Measurements from ENCODE around the gene RAVER1. TPM values are rescaled to one million over a fixed set of nuclear protein-coding genes. Genes with fewer than 3 reads are reported as not detected.

RAVER1 gene
- total RNA-seq, 1 experiment from 2014 or later = 86.9 TPM

DNA sequence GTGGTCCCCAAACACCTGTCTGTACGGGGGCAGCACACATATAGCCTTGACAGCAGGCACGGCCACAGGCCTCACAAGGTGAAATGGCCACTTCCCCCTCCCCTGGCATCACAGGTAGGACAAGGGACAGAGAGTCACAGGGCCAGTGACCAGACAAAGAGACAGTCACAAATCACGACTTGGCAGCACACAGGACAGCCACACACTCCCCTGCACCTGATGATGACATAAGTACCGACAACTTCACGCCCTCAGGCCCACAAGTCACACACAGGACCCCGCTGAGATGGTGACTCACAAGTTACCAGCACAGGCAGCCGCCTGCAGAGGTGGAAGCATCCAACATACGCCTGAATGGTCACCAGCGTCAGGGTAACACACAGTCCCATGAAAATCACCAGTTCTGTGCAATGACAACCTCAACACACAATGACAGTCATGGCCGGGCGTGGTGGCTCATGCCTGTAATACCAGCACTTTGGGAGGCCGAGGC lies 30.5 kb upstream of the RAVER1 start:
- ChIA-PET POLR2A (no interaction called here), CTCF (no interaction called here)
- peaks cover 25% of the 10 kb centered on the region; the same call in 1 of the 2 replicates for H3K36me3 Mint-ChIP-seq

DNA sequence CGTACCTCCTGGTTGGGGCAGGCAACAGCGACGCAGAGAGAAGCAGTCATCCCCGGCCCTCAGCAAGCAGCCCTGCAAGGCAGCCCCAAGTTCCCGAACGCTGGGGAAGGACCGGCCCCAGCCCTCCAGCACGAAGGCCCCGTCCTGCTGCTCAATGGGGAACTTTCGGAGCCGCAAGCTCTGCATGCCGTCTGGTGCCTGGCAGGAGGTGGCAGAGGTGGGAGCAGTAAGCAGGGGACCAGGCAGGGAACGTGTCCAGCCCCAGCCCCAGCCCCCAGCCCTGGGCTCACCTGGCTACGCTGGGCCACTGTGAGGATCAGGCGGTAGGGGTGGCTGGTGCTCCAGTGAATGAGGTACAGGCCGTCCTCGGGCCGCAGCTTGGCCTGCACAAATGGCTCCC lies 28.9 kb upstream of the RAVER1 start:
- Mint-ChIP-seq H3K27me3 (ENCODE audit: low read depth) (no peaks in the 10 kb centered on the region), H3K4me1 (no peaks in the 10 kb centered on the region), H3K9me3 (no peaks in the 10 kb centered on the region), H3K4me3 (no peak overlapping the region), H3K27ac (no peak overlapping the region), H3K36me3 (peaks cover 15% of the 10 kb centered on the region; the same call in 1 of the 2 replicates)
- no peak for DNase-seq (ENCODE audit: low spot score)
- ChIA-PET POLR2A (interaction anchor here (1.3 kb wide), 1 partner anchor 18 kb away, joined by 4 read pairs; the partner anchor contains the start of gene TYK2), CTCF (interaction anchor here (0.5 to 2.1 kb wide), 2 partner anchors 26 to 79 kb away, joined by 3 to 11 read pairs; no protein-coding TSS in a partner anchor)
- TF ChIP-seq CREM (CRISPR knock-in tag; IDR thresholded peaks at IDR 0.05) = no peak
- TF ChIP-seq NFE2L1 (CRISPR knock-in tag; IDR thresholded peaks at IDR 0.05) = no peak
- no peak for TF ChIP-seq MYBL2 (CRISPR knock-in tag; IDR thresholded peaks at IDR 0.05)
- no peak for TF ChIP-seq PRRX2 (CRISPR knock-in tag; IDR thresholded peaks at IDR 0.05)
- TF ChIP-seq, protein P1, sequence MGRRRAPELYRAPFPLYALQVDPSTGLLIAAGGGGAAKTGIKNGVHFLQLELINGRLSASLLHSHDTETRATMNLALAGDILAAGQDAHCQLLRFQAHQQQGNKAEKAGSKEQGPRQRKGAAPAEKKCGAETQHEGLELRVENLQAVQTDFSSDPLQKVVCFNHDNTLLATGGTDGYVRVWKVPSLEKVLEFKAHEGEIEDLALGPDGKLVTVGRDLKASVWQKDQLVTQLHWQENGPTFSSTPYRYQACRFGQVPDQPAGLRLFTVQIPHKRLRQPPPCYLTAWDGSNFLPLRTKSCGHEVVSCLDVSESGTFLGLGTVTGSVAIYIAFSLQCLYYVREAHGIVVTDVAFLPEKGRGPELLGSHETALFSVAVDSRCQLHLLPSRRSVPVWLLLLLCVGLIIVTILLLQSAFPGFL (CRISPR knock-in tag; IDR thresholded peaks at IDR 0.05; ENCODE audit: borderline replicate concordance) = no peak
- TF ChIP-seq FOXP1 (CRISPR knock-in tag; IDR thresholded peaks at IDR 0.05; ENCODE audit: borderline replicate concordance) = no peak
- no peak for TF ChIP-seq ZNF423 (CRISPR knock-in tag; IDR thresholded peaks at IDR 0.05)
- no peak for TF ChIP-seq NR1H2 (CRISPR knock-in tag; IDR thresholded peaks at IDR 0.05)
- TF ChIP-seq, protein P2, sequence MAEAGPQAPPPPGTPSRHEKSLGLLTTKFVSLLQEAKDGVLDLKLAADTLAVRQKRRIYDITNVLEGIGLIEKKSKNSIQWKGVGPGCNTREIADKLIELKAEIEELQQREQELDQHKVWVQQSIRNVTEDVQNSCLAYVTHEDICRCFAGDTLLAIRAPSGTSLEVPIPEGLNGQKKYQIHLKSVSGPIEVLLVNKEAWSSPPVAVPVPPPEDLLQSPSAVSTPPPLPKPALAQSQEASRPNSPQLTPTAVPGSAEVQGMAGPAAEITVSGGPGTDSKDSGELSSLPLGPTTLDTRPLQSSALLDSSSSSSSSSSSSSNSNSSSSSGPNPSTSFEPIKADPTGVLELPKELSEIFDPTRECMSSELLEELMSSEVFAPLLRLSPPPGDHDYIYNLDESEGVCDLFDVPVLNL (CRISPR knock-in tag; IDR thresholded peaks at IDR 0.05; ENCODE audit: borderline replicate concordance, low read depth) = no peak
- no peak for ATAC-seq

More for the DNA sequence above, 30.5 kb upstream of the RAVER1 start:
- no peaks in the 10 kb centered on the region for H3K27me3 Mint-ChIP-seq (ENCODE audit: low read depth)
- TF ChIP-seq, protein P3, sequence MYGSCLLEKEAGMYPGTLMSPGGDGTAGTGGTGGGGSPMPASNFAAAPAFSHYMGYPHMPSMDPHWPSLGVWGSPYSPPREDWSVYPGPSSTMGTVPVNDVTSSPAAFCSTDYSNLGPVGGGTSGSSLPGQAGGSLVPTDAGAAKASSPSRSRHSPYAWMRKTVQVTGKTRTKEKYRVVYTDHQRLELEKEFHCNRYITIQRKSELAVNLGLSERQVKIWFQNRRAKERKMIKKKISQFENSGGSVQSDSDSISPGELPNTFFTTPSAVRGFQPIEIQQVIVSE (CRISPR knock-in tag; IDR thresholded peaks at IDR 0.05; ENCODE audit: borderline replicate concordance) = no peak
- no peak for TF ChIP-seq TEAD1 (CRISPR knock-in tag; IDR thresholded peaks at IDR 0.05)
- no peak for TF ChIP-seq FOXK1 (CRISPR knock-in tag; IDR thresholded peaks at IDR 0.05)
- TF ChIP-seq CBFB (CRISPR knock-in tag; IDR thresholded peaks at IDR 0.05; ENCODE audit: low read depth) = no peak
- no peak for TF ChIP-seq CREB1 (CRISPR knock-in tag; IDR thresholded peaks at IDR 0.05)
- TF ChIP-seq FOXJ3 (CRISPR knock-in tag; IDR thresholded peaks at IDR 0.05; ENCODE audit: borderline replicate concordance) = no peak
- TF ChIP-seq, protein P4, sequence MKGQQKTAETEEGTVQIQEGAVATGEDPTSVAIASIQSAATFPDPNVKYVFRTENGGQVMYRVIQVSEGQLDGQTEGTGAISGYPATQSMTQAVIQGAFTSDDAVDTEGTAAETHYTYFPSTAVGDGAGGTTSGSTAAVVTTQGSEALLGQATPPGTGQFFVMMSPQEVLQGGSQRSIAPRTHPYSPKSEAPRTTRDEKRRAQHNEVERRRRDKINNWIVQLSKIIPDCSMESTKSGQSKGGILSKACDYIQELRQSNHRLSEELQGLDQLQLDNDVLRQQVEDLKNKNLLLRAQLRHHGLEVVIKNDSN (CRISPR knock-in tag; IDR thresholded peaks at IDR 0.05) = no peak
- no peak for TF ChIP-seq ZNF219 (CRISPR knock-in tag; IDR thresholded peaks at IDR 0.05; ENCODE audit: borderline replicate concordance)
- DNase-seq (ENCODE audit: low spot score) (no peak), ATAC-seq (no peak)
- H3K4me3 Mint-ChIP-seq = no peak overlapping the region
- H3K9me3 Mint-ChIP-seq = no peaks in the 10 kb centered on the region
- H3K27ac Mint-ChIP-seq = no peak overlapping the region
- no peaks in the 10 kb centered on the region for H3K4me1 Mint-ChIP-seq

DNA sequence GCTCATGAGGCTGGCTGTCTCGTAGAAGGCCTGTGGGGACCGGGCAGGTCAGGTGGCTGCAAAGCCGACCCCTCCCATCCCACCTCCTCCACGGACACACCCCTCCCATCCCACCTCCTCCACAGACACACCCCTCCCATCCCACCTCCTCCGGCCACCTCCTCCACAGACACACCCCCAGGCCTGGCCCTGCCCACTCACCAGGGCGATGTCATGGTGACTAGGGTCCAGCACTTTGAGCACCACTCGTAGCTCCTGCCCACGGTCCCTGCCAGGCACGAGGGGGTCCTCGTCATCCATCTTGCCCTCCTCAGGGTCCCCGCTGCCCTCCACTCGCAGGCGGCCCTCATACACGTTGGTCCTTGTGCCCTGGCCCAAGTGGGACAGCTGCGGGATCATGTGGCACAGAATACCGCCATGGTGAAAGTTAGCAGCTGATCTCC lies 28.3 kb upstream of the RAVER1 start:
- H3K9me3 Mint-ChIP-seq = no peaks in the 10 kb centered on the region
- POLR2A ChIA-PET = interaction anchor here (1.3 kb wide), 1 partner anchor 19 kb away, joined by 4 read pairs; the partner anchor contains the start of gene TYK2
- H3K27ac Mint-ChIP-seq = no peak overlapping the region
- H3K36me3 Mint-ChIP-seq = peaks cover 12% of the 10 kb centered on the region; the same call in 1 of the 2 replicates
- no peaks in the 10 kb centered on the region for H3K4me1 Mint-ChIP-seq
- H3K4me3 Mint-ChIP-seq = no peak overlapping the region
- H3K27me3 Mint-ChIP-seq (ENCODE audit: low read depth) = no peaks in the 10 kb centered on the region
- ATAC-seq (peak; percentile 60), DNase-seq (ENCODE audit: low spot score) (no peak)
- CTCF ChIA-PET = interaction anchor here (0.5 to 2.1 kb wide), 3 partner anchors 27 to 103 kb away, joined by 3 to 11 read pairs (median 5); no protein-coding TSS in a partner anchor
- TF ChIP-seq, protein P5, sequence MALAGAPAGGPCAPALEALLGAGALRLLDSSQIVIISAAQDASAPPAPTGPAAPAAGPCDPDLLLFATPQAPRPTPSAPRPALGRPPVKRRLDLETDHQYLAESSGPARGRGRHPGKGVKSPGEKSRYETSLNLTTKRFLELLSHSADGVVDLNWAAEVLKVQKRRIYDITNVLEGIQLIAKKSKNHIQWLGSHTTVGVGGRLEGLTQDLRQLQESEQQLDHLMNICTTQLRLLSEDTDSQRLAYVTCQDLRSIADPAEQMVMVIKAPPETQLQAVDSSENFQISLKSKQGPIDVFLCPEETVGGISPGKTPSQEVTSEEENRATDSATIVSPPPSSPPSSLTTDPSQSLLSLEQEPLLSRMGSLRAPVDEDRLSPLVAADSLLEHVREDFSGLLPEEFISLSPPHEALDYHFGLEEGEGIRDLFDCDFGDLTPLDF (CRISPR knock-in tag; IDR thresholded peaks at IDR 0.05) = no peak
- TF ChIP-seq KAT7 (CRISPR knock-in tag; IDR thresholded peaks at IDR 0.05; ENCODE audit: borderline replicate concordance) = no peak
- no peak for TF ChIP-seq ZNF423 (CRISPR knock-in tag; IDR thresholded peaks at IDR 0.05)
- TF ChIP-seq, protein P6, sequence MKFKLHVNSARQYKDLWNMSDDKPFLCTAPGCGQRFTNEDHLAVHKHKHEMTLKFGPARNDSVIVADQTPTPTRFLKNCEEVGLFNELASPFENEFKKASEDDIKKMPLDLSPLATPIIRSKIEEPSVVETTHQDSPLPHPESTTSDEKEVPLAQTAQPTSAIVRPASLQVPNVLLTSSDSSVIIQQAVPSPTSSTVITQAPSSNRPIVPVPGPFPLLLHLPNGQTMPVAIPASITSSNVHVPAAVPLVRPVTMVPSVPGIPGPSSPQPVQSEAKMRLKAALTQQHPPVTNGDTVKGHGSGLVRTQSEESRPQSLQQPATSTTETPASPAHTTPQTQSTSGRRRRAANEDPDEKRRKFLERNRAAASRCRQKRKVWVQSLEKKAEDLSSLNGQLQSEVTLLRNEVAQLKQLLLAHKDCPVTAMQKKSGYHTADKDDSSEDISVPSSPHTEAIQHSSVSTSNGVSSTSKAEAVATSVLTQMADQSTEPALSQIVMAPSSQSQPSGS (CRISPR knock-in tag; IDR thresholded peaks at IDR 0.05; ENCODE audit: borderline replicate concordance, low read depth) = no peak
- TF ChIP-seq, protein P7, sequence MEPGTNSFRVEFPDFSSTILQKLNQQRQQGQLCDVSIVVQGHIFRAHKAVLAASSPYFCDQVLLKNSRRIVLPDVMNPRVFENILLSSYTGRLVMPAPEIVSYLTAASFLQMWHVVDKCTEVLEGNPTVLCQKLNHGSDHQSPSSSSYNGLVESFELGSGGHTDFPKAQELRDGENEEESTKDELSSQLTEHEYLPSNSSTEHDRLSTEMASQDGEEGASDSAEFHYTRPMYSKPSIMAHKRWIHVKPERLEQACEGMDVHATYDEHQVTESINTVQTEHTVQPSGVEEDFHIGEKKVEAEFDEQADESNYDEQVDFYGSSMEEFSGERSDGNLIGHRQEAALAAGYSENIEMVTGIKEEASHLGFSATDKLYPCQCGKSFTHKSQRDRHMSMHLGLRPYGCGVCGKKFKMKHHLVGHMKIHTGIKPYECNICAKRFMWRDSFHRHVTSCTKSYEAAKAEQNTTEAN (CRISPR knock-in tag; IDR thresholded peaks at IDR 0.05) = no peak
- TF ChIP-seq TP53 (CRISPR knock-in tag; IDR thresholded peaks at IDR 0.05) = no peak
- TF ChIP-seq NFATC4 (CRISPR knock-in tag; IDR thresholded peaks at IDR 0.05) = no peak
- TF ChIP-seq ELF4 (CRISPR knock-in tag; IDR thresholded peaks at IDR 0.05; ENCODE audit: low read depth) = no peak

All from WTC11 (cell line).